Activated gamma-delta T cell (primary cell): ENCODE data around the gene POLR2J.

Experiments used
- DNase-seq: peaks from one replicate; lab custom pipeline; 2025; lab: John Stamatoyannopoulos, UW

POLR2J gene

DNA sequence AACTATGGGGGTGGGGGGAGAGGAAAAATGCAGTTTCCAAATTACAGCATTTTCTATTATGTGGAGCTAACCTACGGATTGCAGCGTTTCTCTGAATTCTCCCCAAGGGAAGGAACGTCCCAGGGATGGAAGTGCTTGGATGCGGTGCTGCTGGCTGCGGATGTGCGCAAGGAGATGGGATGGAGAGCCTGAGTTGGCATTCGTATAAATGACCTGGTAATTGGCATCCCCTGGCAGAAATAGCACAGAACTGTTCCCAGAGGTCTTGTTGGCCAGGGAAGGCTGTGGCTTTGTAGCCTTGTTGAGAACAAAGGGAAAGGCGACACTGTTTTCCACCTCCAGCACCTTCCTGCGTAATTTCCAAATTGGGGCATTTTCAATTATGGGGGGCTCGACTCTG, 42.6 kb downstream of the POLR2J start:
- no peak for DNase-seq

DNA sequence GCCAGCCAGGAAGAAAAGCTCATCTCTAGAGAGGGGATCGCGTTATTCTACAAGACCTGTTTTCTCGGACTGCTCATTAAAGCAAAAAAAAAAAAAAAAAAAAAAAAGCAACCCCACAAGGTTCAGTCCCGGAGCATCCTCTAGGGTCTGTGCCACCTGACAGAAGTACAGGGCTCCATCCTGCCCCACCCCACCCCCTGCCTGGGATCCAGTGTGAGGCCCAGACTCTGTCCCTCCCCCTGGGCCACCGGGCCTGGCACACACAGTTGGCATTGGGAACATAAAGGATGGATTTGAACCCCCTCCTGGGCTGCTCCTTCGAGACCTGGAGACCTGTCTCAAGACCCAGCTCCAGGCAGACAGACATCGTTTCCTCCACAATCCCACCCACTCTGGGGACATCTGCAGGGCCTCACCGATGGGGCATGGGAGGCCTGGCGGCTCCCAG, 44.7 kb downstream of the POLR2J start:
- no peak for DNase-seq

DNA sequence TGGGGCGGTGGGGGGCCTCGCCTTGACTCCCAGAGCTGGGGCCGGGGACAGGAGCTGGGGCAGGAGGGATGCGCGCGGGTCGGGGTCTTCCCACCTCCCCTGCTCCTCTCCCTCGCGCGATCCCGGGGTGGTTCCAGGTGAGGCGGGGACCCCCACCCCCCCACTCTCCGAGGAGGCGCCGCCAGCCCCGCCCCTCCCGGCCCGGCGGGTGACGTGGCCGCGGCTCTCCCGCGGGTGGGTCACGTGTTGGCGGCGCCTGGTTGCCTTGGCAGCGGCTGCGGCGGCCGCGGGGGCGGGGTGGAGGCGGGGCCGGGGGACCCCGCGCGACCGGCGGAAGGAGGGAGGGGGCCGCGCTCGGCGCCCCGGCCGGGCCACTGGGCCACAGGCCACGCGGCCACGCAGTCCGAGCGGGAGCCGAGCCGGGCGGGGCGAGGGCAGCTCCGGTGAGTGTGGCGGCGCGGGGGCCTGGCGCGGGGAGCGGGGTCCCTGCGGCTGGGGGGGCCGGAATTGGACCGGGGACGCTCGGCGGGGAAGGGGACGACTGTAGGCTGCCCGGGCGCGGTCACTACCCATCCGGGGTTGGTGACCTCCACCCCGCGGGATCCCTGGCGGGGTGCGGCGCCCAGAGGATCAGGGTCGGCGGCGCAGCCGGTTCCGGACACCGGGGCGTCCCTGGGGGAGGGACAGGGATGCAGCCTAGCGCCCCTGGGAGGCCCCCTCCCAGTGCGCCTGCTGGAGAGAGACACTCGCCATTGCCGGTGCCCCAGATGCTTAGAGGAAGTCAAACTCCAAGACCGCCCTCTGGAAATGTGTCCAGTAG, 45.3 kb downstream of the POLR2J start, which contains the start of gene ORAI2:
TSS of gene ORAI2 (plus strand) at position 357 of the 820 bp plus-strand sequence. CDS start 5,382 bp downstream, outside the sequence.
- DNase-seq: peak; percentile 88

DNA sequence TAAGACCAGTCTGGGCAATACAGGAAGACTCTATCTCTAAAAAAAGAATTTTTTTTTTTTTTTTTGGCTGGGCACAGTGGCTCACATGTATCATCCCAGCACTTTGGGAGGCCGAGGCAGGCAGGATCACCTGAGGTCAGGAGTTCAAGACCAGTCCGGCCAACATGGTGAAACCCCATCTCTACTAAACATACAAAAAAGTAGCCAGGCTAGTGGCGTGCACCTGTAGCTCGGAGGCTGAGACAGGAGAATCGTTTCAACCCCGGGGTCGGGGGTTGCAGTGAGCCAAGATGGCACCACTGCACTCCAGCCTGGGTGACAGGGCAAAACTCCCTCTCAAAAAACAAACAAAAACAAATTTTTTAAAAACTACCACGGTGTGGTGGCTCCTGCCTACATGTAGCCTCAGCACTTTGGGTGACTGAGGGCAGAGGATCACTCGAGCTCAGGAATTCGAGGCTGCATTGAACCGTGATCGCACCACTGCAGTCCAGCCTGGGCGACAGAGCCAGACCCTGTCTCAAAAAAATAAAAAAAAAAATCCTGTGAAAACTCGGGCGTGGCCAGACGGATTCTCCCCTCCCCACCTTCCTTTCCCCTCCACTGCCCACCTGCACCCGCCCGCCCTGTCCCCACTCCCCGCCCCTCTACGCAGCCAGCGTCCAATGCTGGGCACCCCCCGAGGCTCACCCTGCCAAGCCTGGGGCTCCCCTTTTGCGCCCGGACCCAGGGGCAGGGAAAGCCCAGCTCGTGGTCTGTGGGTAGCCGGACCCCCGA, 46.1 kb downstream of the POLR2J start:
- peak; percentile 71 for DNase-seq

DNA sequence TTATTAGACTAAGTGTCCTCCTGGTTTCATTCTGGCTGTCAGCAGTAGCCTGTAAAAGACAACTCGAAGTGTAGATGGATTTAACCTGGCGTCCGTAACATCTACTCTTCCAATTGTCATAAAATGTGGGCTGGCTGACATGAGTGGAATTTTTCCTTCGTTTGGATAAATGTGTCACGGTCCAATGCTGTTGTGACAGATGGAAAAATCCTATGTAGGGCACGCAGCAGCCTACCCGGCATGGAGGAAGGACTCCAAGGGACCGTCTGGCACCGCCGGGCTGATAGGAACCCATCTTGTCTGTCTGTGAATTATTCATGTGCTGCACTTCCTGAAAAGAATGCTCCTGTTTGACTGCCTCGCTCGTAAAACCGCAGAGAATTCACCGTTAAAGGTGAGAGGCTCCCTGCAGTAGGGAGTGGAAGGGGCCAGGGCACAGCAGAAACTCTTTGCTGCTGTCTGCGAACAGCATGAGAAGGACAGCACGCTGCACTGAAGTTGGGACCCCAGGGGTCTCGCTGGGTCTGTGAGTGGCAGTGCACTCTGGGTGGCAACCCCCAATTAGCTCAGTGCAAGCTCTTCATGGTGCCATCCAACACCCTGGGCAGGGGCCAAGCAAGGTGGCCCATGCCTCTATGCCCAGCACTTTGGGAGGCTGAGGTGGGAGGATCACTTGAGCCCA, 47.0 kb downstream of the POLR2J start:
- peak; percentile 39 for DNase-seq

DNA sequence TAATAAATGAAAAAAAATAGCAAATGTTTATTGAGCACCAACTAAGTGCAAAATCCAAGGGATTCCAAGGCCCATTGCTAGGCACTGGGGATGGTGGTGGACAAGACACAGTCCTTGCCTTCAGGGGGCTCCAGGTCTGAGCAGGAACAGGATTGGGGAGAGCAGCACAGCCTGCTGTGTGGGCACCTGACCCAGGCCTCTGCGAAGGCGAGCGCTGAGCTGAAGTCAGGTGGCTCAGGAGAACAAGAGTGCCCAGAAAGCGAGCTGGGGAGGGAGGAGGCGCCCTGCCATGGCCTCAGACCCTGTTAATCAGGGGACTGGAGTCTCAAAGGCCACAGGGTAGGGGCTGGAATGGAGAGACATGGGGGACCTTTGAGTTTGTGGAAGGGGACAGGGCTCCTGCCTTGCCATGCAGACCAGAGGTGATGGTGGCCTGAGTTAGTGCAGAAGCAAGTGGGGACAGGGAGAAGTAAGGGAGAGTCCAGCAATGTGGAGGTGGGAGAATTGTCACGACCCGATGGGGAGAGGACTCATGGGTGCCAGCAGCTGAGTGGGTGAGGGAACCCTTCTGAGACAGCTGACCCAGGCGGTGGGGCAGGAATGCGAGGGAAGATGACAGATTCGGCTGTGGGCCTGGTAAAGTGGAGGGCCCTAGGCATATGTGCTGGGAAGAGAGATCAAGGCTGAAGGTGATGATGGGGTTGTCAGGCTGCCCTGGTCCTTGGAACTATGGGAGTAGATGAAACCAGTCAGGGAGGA, 49.4 kb downstream of the POLR2J start:
- no peak for DNase-seq

DNA sequence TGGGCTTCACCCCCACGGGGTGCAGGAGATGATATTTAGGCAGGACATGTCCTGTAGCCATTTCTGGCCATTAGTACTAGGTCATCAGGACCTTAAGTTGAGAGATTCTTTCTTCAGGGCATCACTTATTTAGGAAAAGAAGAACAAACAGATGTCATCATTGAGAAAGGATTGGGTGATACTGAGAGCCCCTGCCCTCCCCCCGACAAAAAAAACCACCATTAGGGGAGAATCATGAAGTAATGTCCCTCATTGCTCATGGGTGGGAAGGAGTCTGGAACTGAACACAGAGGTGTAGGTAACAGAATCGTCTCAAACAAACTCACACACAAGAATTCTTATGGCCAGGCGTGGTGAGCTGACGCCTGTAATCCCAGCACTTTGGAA, 51.7 kb downstream of the POLR2J start:
- DNase-seq: no peak

DNA sequence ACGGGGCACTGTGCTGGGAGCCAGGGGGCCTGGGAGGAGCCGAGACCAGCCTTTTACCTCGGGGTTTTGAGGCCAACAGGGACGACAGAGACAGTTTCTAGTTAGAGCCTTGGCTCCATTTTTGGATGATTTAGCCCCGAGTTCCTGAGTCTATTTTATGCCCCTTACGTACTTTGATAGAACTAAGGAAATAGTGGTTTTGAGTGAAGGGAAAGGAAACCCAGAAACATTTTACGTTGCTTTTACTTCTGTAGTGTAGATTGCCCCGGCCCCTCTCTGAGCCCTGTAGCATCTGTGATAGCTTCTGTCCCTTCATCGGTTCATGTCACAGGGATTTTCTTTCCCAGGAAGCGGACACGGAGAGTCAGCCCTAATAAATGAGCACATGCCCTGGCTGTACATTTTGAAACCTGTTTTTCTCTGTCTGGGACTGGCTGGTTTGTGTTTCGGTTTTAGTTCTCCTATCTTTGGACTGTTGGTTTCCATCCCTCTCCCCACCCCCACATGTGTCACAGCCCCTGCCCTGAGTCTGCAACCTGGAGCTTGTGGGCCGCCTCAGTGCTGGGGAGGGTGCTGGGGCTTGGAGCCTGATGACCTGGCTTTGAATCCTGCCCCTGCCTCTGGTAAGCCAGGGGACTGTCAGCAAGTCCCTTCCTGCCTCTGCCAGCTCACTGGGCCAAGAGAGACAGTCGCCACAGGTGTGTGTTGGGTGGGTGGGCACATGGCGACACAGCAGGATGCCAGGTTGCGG, 52.3 kb downstream of the POLR2J start:
- peak; percentile 30 for DNase-seq

DNA sequence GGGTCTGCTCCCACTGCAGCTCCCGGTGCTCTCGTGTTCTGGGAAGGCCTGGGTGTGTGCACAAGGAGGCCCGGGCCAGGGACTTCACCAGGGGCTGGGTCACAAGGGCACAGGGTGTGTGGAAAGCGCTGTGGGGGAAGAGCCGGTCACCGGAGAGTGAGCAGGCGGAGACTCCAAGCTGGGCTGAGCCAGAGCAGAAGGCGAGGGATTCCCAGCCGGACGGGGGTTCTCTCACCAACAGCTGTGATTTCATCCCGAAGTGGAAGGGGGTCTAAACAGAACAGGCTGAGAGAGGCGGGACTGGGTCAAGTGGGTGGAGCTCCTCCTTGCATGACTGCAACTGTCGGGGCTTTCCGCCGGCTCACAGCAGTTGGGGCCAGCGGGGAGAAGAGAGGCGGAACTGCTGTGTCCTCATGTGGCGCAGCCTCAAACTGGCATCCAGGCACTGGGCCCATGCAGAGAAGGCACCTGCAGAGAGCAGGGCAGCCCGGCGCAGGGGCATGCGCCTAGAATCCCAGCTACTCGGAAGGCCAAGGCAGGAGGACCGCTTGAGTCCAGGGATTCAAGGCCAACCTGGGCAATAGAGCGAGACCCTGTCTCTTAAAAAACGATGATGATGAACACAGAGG, 53.0 kb downstream of the POLR2J start:
- DNase-seq: peak; percentile 71

DNA sequence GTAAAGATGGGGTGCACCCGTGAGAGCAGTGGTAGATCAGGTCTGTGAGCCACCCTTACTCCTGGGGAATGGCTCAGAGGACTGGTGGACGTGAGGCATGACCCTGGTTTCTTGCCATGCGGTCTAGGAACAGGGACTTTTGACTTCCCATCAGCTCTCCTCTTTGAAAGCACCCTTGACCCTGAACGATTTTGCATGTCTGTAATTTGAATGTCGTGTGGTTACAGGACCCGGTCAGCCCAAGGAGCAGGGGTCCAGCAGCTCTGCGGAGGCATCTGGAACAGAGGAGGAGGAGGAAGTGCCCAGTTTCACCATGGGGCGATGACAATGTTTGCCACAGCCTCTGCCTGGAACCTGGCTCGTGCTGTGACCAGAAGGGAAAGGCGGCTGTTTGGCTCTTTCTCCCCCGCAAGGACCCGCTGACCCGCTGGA, 53.9 kb downstream of the POLR2J start:
- DNase-seq: no peak

DNA sequence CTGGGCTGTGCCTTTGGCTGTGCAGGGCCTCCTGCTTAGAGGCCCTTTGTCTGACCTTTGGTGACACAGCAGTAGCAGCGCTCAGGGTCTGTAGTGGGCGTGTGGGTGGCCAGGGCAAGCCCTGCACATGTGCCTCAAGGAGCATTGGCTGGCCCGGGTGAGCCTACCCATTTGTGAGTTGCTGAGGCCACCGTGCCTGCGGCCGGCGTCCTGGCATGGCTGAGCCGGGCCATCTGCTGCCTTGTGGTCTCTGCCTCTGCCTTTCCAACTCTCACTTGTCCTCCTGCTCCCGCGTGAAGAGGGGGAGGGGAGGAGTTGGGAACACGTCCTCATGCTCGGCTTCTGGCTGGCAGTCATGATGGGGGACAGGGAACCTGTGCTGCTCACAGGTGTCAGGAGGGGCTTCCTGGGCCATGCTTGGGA, 54.6 kb downstream of the POLR2J start:
- DNase-seq: no peak
